Airway epithelial cell (primary cell): ENCODE data around the gene HTR1A. TPM values are rescaled to one million over a fixed set of nuclear protein-coding genes. Genes with fewer than 3 reads are reported as not detected.

Experiments used
- total RNA-seq: library from RNA; depleted of rRNA; stranded (reverse); fragments of >200 nt; gene quantifications from 2 replicates; pipeline ENCODE4 v1.2.3, GENCODE V29; 2015

The HTR1A gene
- not detected in 2 replicates for total RNA-seq

DNA sequence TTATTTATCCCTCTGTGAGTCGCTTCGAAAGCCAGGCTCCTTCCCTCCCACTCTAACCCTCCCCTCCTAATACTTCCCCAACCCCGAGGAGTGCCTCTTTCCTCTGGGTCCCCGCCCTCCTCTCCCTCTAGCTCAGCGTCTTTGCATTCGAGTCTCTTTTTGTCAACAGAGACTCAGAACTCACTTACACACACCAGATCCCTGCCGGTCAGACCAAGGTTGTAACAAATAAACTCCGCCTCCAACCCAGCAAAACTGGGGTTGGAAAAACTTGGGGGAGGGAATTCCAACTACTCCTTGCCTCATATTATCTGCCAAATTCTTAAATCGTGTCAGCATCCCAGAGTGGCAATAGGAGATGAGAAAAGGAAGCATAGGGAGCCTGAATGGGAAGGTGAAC is at the start of gene HTR1A:
Gene HTR1A (minus strand): TSS at position 167 of the 400 bp plus-strand sequence. CDS start 726 bp downstream, outside the sequence.

Other genes starting within 250 kb of the HTR1A start
- gene RNF180, start 203.4 kb upstream of the HTR1A start, total RNA-seq: 1.9 and 2.3 TPM in 2 replicates